Sigmoid colon (tissue), 7 donors: ENCODE results near the gene ADAMTS8. TPM values are rescaled to one million over a fixed set of nuclear protein-coding genes. Genes with fewer than 3 reads are reported as not detected.
A peak's percentile ranks its signal among the peaks of the same experiment; 100 is the strongest.
"Not testable (repeated sequence)": the region's sequence is repeated elsewhere in the genome, so short reads cannot be mapped to it uniquely, and the experiment has no call there.

Experiments
- DNase-seq: peaks from one replicate; pipeline ENCODE4 v3.0.0-alpha.2; 2019
- H3K27ac ChIP-seq, 4 donors: fragments of 200-600 bp; sonication (generic); one replicate each; pipeline ENCODE4 v1.5.1; 2016 to 2019; ENCODE audit warnings: mild to moderate bottlenecking in 1 of 4
- H3K27me3 ChIP-seq, 3 donors: fragments of 200-600 bp; sonication (generic); one replicate each; pipeline ENCODE4 v1.5.1; 2019; ENCODE audit warnings: mild to moderate bottlenecking in 1 of 3
- H3K36me3 ChIP-seq, 4 donors: fragments of 200-600 bp; sonication (generic); one replicate each; pipeline ENCODE4 v1.5.1; 2016 to 2019
- H3K4me1 ChIP-seq, 4 donors: fragments of 200-600 bp; sonication (generic); one replicate each; pipeline ENCODE4 v1.5.1; 2017 to 2019
- H3K4me3 ChIP-seq, 4 donors: fragments of 200-600 bp; sonication (generic); one replicate each; pipeline ENCODE4 v1.5.1; 2017 to 2019; ENCODE audit warnings: mild to moderate bottlenecking in 2 of 4, moderate library complexity in 1 of 4
- H3K9me3 ChIP-seq, 4 donors: fragments of 200-600 bp in 3 of 4; sonication (generic) in 3 of 4; one replicate each; pipeline versions ENCODE4 v1.5.1 to v1.6.1; 2013 to 2019
- CTCF ChIP-seq, 4 experiments: fragments of 450-650 bp in 3 of 4; fragments of 200-600 bp in 1 of 4; IDR thresholded peaks; one replicate each; pipeline ENCODE4 v1.5.1; 2016 to 2019; ENCODE audit warnings: antibody characterized with exemption in 4 of 4, mild to moderate bottlenecking in 3 of 4, moderate library complexity in 2 of 4
- EP300 ChIP-seq, 4 donors: sonication (generic); formaldehyde crosslinking; IDR thresholded peaks; one replicate each; pipeline ENCODE4 v1.6.1; 2017; ENCODE audit warnings: antibody characterized with exemption in 4 of 4
- POLR2A ChIP-seq, 2 donors: fragments of 450-650 bp; IDR thresholded peaks; one replicate each; pipeline ENCODE4 v1.6.1; 2016; ENCODE audit warnings: antibody characterized with exemption in 2 of 2, mild to moderate bottlenecking in 2 of 2, moderate library complexity in 2 of 2
- POLR2AphosphoS5 ChIP-seq, 4 donors: sonication (generic); formaldehyde crosslinking; IDR thresholded peaks; one replicate each; pipeline ENCODE4 v1.6.1; 2017; ENCODE audit warnings: antibody characterized with exemption in 4 of 4
- WGBS, 2 donors: extraction: QIAGEN DNeasy Blood & Tissue Kit; methylation state at CpG; one replicate each; pipeline ENCODE4 v1.1.7; 2013; 5-methylcytosine and 5-hydroxymethylcytosine counted together
- intact Hi-C: fragments of 100-400 bp; cut with DNase I; formaldehyde crosslinking; loops from one replicate; pipeline ENCODE4 v1.15.1; 2023
- polyA plus RNA-seq, 3 donors: library from polyadenylated mRNA; stranded (reverse); fragments of 200-250 nt; gene quantifications; one replicate each; pipeline ENCODE4 v1.2.3, GENCODE V29; 2013
- total RNA-seq, 4 donors: library from RNA; depleted of rRNA; stranded (reverse); fragments of >200 nt; gene quantifications; one replicate each; pipeline ENCODE4 v1.1.0, GENCODE V29; 2016
- donor health status: healthy with polysubstance abuse.
- donor health status: Bipolar disorder and iron deficiency.
- donor health status: healthy.

ADAMTS8 gene
- total and polyA plus RNA-seq, 7 donors: under 0.01 to 11.9 (median 4.2) TPM; not detected in 1

- 66 to 89% methylated on average over 4 of the region's 4 CpGs for WGBS, 2 donors
- H3K4me3 ChIP-seq: no peak overlapping the region
- H3K36me3 ChIP-seq: no peaks in the 10 kb centered on the region
- H3K4me1 ChIP-seq: peaks cover 0 to 20% (median 16%) of the 10 kb centered on the region in 4 donors
- TF ChIP-seq POLR2AphosphoS5 (IDR thresholded peaks at IDR 0.05): no peak
- no peak for TF ChIP-seq EP300 (IDR thresholded peaks at IDR 0.05)
- no peak for TF ChIP-seq CTCF (IDR thresholded peaks at IDR 0.05)
- no peaks in the 10 kb centered on the region for H3K27me3 ChIP-seq
- DNase-seq: no peak
- H3K27ac ChIP-seq: no peak overlapping the region
- H3K9me3 ChIP-seq: no peaks in the 10 kb centered on the region
- intact Hi-C loops: loop anchor here (5.0 kb wide), 1 partner anchor 83 kb away; no protein-coding TSS in a partner anchor
Measured at GRCh38 chr11:130439160-130439519, 10.7 kb upstream of the ADAMTS8 start.

GRCh38 chr11:130438401-130439159 is 10.2 kb upstream of the ADAMTS8 start:
- H3K36me3 ChIP-seq, H3K27ac ChIP-seq, H3K27me3 ChIP-seq, H3K4me3 ChIP-seq, H3K9me3 ChIP-seq, DNase-seq: not testable (repeated sequence)
- intact Hi-C loops: loop anchor here (5.0 kb wide), 1 partner anchor 84 kb away; no protein-coding TSS in a partner anchor
- H3K4me1 ChIP-seq: peaks cover 0 to 20% (median 16%) of the 10 kb centered on the region in 4 donors
- WGBS, 2 donors: 81 to 90% methylated on average over 10 of the region's 10 CpGs

- DNase-seq: no peak
- no peaks in the 10 kb centered on the region for H3K27me3 ChIP-seq
- no peak for TF ChIP-seq CTCF (IDR thresholded peaks at IDR 0.05)
- TF ChIP-seq POLR2AphosphoS5 (IDR thresholded peaks at IDR 0.05): no peak
- TF ChIP-seq EP300 (IDR thresholded peaks at IDR 0.05): no peak
- TF ChIP-seq POLR2A (IDR thresholded peaks at IDR 0.05): no peak
- intact Hi-C loops: loop anchor here (5.0 kb wide), 1 partner anchor 84 kb away; no protein-coding TSS in a partner anchor
- H3K36me3 ChIP-seq: no peaks in the 10 kb centered on the region
- H3K4me1 ChIP-seq: peaks cover 0 to 18% (median 12%) of the 10 kb centered on the region in 4 donors
- H3K9me3 ChIP-seq: no peaks in the 10 kb centered on the region
- 89 to 97% methylated on average over 7 of the region's 7 CpGs for WGBS, 2 donors
- H3K27ac ChIP-seq: no peak overlapping the region
- H3K4me3 ChIP-seq: no peak overlapping the region
Measured at GRCh38 chr11:130437848-130438247, 9.4 kb upstream of the ADAMTS8 start.

GRCh38 chr11:130436171-130436570 is 7.8 kb upstream of the ADAMTS8 start:
- Histone ChIP-seq H3K27ac (no peak overlapping the region), H3K27me3 (no peaks in the 10 kb centered on the region), H3K4me1 (peaks cover 0 to 19% (median 14%) of the 10 kb centered on the region in 4 donors), H3K4me3 (no peak overlapping the region), H3K9me3 (no peaks in the 10 kb centered on the region), H3K36me3 (no peaks in the 10 kb centered on the region)
- intact Hi-C loops: loop anchor here (5.0 kb wide), 1 partner anchor 86 kb away; no protein-coding TSS in a partner anchor
- 76 to 87% methylated on average over 3 of the region's 3 CpGs for WGBS, 2 donors
- TF ChIP-seq POLR2AphosphoS5 (IDR thresholded peaks at IDR 0.05) (no peak), EP300 (IDR thresholded peaks at IDR 0.05) (no peak), POLR2A (IDR thresholded peaks at IDR 0.05) (no peak), CTCF (IDR thresholded peaks at IDR 0.05) (no peak)
- no peak for DNase-seq

- WGBS, 2 donors: 76% methylated on average over 4 of the region's 4 CpGs
- Histone ChIP-seq H3K4me1 (peaks cover 0 to 19% (median 14%) of the 10 kb centered on the region in 4 donors), H3K27me3 (no peaks in the 10 kb centered on the region), H3K4me3 (no peak overlapping the region), H3K27ac (peak overlapping the region in 3 of 4 donors; percentile 77 to 86 (median 78)), H3K9me3 (no peaks in the 10 kb centered on the region), H3K36me3 (no peaks in the 10 kb centered on the region)
- TF ChIP-seq POLR2AphosphoS5 (IDR thresholded peaks at IDR 0.05) (no peak), EP300 (IDR thresholded peaks at IDR 0.05) (no peak), CTCF (IDR thresholded peaks at IDR 0.05) (no peak), POLR2A (IDR thresholded peaks at IDR 0.05) (no peak)
- intact Hi-C loops: loop anchor here (1.0 to 5.0 kb wide), 4 partner anchors 87 to 427 kb away; no protein-coding TSS in a partner anchor
- no peak for DNase-seq
Measured at GRCh38 chr11:130435671-130436070, 7.3 kb upstream of the ADAMTS8 start.
